ENCODE measurements around the gene IRF1.
"Not testable (repeated sequence)": the region's sequence is repeated elsewhere in the genome, so short reads cannot be mapped to it uniquely, and the experiment has no call there.

Gene IRF1

GRCh38 chr5:132486318-132487094, 4.1 kb downstream of the IRF1 start:
- DNase-seq = no peak

- no peak for DNase-seq
Observed at GRCh38 chr5:132485641-132486317, 4.8 kb downstream of the IRF1 start.

GRCh38 chr5:132484876-132485640, 5.5 kb downstream of the IRF1 start:
- DNase-seq = not testable (repeated sequence)

- no peak for DNase-seq
Observed at GRCh38 chr5:132484391-132484725, 6.2 kb downstream of the IRF1 start.

GRCh38 chr5:132483661-132484390, 6.7 kb downstream of the IRF1 start:
- DNase-seq = no peak

GRCh38 chr5:132483101-132483500, 7.5 kb downstream of the IRF1 start:
- DNase-seq = no peak

GRCh38 chr5:132481596-132482211, 8.9 kb downstream of the IRF1 start:
- DNase-seq = no peak

GRCh38 chr5:132480893-132481595, 9.5 kb downstream of the IRF1 start:
- no peak for DNase-seq

GRCh38 chr5:132480546-132480892, 10.1 kb downstream of the IRF1 start:
- no peak for DNase-seq

- DNase-seq = no peak
Observed at GRCh38 chr5:132480042-132480441, 10.5 kb downstream of the IRF1 start.

- DNase-seq = no peak
Observed at GRCh38 chr5:132479111-132479951, 11.2 kb downstream of the IRF1 start.

GRCh38 chr5:132478366-132478871, 12.2 kb downstream of the IRF1 start:
- no peak for DNase-seq

- no peak for DNase-seq
Observed at GRCh38 chr5:132477784-132478365, 12.7 kb downstream of the IRF1 start.

- DNase-seq = no peak
Observed at GRCh38 chr5:132476876-132477781, 13.4 kb downstream of the IRF1 start.

- no peak for DNase-seq
Observed at GRCh38 chr5:132475987-132476875, 14.3 kb downstream of the IRF1 start.

GRCh38 chr5:132475497-132475882, 15.1 kb downstream of the IRF1 start:
- DNase-seq = no peak

- DNase-seq = no peak
Observed at GRCh38 chr5:132474881-132475496, 15.6 kb downstream of the IRF1 start.
